ENCODE measurements around the gene NR2C2.
"Not testable (repeated sequence)": the region's sequence is repeated elsewhere in the genome, so short reads cannot be mapped to it uniquely, and the experiment has no call there.

NR2C2 gene

GRCh38 chr3:14947100-14947885, at the start of gene NR2C2:
Gene NR2C2, plus strand, starts transcription at chr3:14947583. Its CDS starts 56,332 bp downstream, at chr3:15003915.
- peak; percentile 33 for DNase-seq

DNA sequence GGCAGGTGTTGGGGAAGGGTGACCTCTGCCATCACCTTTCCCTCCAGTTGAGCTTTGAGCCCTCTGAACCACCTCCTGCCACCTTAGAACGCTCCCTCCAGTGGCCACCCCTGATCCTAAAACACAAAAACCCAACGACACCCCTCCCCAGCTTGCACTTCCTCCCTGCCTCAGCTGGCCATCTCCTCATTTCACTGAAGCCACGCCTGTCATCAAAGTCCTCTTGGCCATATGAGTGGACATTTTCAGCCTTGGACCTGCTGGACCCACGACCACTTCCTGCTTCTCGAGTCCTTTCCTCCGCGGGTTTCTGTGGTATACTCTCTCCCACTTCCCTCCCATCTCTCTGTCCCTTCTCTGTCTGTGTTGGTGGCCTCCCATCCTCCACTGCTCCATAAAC, 48.5 kb upstream of the NR2C2 start:
- no peak for DNase-seq

DNA sequence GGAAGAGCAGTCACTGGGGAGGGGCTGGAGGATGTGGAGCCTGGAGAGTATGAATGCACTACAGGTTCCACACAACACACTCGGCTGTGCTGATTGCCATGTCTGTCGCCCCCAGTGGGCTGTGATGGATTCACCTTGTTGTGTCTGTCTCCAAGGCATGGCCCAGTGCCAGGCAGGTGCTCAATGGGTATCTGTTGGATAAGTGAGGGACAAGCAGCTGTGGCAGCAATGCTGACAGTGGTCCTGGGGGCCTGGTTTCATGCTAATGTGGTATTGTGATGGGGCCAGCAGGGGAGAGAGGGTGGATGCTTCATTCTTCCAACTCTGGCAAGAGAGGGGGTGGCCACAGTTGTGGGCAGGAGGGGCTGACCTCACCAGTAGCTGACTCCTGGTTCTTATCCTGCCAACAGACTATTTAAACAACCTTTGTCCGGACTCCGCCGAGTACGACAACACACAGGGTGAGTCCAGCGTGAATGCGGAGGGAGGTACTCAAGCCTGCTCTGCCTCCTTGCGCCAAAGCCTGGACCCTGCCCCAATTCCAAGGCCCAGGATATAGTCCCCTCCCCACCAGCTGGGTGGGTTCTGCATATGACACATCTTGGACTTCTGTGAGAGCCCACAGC, 47.3 kb upstream of the NR2C2 start:
- DNase-seq: no peak

DNA sequence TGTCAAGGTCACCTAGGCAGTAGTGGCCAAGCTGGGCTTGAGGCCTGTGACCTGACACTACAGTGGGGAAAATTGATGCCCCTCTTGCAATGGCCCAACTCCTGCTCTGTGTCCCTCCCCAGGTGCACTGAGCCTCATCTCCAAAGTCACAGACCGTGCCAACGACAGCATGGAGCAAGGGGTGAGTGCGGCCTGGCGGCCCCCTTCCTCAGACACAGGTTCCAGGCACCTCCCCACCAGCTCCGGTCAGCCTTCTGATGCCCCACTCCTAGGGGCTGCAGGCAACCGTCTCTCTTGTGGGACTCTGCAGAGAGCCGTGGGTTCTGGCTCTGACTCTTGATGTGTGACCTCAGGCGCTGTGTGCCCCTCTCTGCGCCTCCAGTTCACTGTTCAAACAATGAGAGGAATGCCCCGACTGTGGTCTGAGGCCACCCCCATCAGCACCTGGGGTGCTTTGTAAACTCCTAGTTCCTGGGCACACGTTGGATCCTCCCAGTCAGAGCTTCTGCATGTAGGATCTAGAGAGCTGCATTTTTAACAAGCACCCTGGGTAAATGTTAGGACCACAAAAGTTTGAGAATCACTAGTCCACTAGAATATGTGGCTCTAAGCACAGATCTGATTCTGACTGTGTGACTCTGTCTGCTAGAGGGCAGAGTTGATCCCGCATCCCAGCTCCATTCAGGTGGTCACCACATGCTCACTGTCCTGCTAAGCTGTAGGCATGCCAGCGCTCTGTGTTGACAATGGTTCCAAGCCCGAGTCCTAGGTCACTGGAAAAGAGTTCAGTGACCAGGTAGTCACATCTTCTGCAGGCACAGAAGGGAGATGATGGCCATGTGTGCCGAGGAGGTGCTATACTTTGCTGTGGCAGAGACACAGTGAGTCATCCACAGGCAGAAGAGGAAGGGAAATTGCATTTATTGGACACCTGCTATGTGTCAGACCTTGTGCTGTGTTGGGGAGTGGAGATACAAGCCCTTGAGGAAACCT, 46.2 kb upstream of the NR2C2 start:
- DNase-seq: no peak

DNA sequence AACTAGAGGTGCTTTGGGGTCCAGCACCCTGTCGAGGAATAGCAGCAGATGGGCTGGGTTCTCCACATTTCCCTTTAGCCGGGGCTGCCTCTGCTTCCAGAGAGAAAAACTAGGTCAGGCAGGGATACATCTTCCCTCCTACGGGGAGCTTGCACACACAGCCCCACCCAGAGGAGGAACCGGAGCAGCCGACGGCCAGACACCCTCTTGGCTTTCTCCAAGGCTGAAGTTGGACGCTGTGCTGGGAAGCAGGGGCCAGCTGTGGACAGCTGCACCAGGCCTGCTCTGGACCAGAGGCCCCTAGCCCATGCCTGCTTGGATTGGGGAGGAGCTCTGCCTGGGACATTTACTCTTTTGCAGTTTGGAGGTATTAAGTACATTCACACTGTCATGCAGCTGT, 44.7 kb upstream of the NR2C2 start:
- DNase-seq: no peak

- DNase-seq: not testable (repeated sequence)
These were observed 43.9 kb upstream of the NR2C2 start for GRCh38 chr3:14903501-14903900.

DNA sequence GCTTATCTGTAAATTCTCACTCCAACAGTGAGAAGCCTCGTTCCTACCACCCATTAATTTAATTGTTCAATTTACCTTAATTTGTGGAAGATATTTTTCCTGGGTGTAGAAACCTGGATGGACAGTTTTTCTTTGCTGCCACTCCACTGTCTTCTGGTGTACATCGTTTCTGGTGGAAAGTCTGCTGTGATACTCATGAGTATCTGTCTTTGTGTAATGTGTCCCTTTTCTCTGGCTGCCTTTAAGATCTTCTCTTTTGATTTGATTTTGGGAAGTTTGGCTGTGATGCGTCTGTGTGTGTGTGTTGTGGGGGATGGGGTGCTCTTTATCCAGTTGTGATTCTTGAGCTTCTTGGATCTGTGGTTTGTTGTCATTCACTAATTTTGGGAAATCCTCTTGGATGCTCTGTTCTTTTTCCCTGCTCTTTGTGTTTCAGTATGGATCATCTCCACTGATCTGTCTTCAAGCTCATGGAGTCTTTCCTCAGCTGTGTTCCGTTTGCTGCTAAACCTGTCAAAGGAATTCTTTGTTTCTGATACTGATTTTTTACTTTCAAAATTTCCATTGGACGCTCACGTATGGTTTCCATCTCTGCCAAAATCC, 42.2 kb upstream of the NR2C2 start:
- DNase-seq: no peak

DNA sequence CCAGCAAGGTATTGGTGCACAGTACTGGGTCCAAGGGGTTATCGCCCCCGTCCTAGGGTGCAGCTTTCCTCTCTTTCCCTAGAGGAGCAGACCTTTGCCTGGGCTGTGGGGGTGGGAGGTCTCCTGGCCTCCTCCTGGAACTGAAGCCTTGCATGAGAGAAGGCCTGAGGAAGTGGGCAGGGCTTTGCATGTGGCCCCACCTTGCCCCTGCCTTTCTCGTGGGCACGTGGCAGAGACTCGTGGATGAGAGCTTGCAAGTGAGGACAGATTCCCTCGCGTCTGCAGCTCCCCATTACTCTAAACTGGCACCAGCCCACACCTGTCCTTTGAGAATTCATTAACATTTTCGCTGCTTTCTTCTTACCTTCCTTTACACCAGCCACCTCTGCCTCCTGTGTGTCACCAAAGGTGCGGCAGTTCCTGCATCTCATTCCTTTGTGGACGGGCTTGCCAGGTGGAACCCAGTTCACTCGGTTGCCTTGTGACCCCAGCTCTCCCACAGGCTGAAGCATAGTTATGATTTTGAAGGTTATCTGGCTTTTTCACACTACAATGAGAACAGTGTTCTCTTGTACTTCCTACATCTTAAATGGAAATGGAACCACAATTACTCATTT, 40.9 kb upstream of the NR2C2 start:
- no peak for DNase-seq

DNA sequence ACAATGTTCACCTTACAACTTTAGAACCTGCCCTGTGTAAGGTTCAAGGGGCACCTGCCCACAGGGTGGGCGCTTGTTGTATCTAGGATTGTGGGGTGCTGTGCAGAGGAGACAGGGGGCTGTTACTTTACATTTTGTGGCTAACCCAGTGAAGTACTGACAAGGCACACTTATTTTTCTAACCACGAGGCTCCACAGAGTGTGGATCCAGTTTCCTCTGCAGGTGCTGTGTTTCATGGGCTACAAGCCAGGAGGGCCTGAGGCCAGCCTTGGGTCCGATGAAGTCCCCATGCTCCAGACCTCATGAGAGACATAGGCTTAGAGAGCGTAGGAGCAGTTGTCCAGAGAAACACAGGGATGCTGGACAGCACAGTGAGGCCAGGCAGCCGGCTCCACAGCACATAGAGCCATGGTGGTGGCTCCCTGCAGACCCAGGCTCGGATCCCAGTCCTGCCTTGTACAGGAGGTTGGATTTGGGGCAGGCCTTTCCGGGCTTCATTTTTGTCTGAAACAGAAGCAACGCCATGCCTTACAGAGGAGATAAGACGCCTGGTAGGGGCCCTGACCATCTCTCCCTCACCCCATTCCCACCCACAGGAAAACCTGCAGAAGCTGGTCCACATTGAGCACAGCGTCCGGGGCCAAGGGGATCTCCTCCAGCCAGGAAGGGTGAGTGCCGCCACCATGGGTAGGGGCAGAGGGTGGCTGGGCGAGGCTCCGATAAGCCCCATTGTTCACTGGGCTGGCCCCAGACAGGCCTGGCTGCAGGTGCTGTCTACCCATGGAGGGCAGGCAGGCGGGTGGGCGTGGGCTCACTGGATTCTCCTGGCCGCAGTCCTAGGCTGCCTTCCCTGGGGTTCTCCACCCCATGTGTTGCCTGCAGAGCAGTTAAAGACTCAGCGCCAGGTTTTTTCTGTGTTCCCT, 40.1 kb upstream of the NR2C2 start:
- DNase-seq: no peak

DNA sequence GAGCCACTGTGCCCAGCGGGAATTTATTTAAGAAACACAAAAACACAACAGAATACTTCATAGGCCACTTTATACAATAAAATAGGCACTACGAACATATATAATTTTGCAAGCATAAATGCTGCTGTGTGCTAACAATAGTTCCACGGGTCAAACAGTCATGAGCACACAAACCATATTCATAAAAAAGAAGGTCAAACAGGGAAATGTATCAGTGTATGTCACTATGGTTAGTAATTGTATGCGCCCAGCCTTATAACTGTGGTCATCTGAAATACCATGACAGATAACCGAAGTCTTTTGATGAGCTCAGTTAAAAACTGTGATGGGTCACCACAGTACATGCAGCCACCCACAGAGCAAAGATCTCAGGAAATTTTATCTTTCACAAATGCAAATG, 38.1 kb upstream of the NR2C2 start:
- no peak for DNase-seq

- DNase-seq: no peak
These were observed 35.7 kb upstream of the NR2C2 start for GRCh38 chr3:14911651-14912050.

DNA sequence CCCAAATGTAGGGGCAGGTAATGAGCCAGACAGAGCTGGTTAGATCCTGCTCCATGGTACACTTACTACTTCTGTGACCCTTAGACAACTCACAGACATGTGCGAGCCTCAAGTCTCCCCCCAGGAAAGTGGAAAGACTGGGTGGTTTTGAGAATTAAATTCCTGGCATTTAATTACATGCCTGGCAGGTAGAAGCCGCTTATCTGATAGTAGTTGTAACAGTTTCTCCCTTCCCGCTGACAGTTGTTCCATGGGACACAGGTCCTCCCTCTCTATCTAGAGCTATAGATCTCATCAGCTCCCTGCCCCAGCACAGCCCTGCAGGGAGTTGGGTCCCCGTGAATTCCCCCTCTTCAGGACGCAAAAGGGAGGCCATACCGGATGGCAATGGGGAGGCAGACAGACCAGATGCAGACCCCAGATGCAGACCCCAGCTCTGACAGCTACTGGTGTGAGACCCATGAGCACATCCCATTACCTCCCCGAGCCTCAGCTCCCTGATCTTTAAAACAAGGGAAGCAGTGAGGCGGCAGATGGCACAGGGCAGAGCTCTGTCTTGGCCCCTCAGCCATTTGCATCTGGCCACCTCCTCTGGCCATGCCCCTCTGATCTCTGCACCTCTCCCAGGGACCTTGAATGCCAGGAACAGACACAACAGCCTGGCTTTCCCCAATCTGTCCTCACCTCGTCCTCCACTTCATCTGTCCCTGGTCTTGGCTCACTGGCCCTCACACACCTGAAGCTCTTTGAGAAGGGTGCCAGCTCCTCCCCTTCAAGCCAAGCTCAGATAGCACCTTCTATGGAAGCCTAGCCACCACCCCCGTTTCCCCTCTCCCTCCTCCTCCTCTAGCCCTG, 34.1 kb upstream of the NR2C2 start:
- DNase-seq: no peak

DNA sequence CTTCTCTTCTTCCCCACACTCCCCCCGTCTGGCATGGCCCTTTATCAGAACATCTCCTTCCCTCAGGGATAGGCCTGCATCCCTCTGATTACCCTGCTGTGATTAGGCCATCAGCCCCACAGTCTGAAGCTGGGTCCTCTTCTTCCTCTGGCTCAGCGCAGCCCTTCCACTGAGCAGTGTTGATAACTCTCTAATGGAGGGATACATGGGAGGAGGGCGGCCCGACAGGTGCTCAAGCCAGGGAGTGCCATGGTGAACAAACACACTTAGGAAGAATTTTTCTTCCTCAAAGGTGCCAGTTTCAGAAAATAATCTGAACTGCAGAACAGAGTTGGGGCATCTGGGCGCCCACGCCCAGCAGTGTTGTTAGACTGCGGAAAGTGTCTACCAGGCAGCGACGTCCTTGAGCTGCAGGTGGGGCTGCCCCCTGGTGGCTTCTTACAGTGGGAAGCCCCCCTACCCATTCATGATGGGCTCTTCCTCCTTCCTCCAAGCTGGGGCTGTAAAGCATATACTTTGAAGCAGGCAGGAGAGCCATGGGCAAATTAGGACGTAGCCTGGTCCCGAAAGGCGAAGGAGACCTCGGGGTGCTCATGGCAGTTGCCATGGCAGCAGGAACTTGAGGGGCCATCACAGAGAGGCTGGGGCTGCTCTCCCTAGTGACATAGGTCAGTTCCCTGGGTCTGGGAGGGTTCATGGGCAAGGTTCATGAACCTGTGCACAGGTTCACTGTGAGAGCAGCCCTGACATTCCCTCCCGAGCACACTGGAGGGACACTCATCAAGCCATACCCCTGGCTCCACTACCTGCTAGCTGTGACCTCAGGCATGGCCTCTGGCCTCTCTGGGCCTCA, 33.2 kb upstream of the NR2C2 start:
- DNase-seq: no peak

DNA sequence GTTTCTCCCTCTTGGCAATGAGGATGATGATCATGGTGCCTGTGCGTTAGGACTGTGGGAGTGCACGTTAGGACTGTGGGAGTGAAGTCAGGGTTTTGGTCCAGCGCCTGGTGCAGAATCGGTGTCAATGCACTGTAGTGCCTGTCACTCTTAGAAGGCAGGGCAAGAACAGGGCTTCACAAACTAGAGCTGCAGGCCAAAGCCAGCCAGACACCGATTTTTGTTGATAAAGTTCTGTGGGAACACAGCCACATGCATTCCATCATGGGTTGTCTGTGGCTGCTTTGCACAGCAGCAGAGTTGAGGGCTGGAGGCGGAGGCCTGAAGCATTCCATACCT, 32.6 kb upstream of the NR2C2 start:
- no peak for DNase-seq

DNA sequence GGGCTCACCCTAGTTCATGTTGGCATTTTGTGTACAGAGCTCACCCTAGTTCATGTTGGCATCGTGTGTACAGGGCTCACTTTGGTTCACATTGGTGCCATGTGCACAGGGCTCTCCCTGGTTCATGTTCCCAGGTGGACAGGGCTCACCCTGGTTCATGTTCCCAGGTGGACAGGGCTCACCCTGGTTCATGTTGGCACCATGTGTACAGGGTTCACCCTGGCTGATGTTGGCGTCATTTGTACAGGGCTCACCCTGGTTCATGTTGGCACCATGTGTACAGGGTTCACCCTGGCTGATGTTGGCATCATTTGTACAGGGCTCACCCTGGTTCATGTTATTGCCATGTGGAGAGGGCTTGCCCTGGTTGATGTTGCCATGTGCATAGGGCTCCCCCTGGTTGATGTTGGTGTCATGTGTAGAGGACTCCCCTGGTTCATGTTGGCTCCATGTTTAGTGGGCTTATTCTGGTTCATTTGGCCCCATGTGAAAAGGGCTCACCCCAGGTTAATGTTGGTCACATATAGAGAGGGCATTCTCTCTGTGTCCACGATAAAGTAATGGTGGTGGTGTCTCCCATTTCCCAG, 31.7 kb upstream of the NR2C2 start:
- no peak for DNase-seq

- no peak for DNase-seq
These were observed 29.0 kb upstream of the NR2C2 start for GRCh38 chr3:14918356-14918860.

DNA sequence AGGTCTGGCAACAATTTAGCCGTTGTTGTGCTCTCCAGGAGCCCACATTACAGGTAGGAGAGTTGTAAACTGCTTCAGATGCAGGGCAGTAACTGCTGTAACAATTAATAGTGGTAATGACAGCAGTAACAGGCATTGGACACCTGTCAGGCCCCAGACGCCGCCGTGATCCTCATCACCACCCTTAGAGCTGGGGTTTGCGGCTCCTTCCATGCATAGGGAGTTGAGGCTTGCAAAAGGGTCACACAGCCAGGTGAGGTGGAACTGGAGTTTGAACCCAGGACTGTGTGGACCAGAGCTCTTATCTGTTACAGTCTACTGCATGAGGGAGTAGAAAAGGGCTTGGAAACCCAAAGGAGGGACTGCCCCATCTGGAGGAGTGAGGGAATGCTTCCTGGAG, 26.8 kb upstream of the NR2C2 start:
- no peak for DNase-seq

GRCh38 chr3:14921034-14921616, 26.3 kb upstream of the NR2C2 start:
- DNase-seq: no peak
